ENCODE results near the gene FAIM. TPM values are rescaled to one million over a fixed set of nuclear protein-coding genes. Genes with fewer than 3 reads are reported as not detected.
"Not testable (repeated sequence)": the region's sequence is repeated elsewhere in the genome, so short reads cannot be mapped to it uniquely, and the experiment has no call there.

Gene FAIM
- total and polyA plus RNA-seq, 2 donors (not counting 3 experiments of a cell fraction or from before 2014, with no cell fraction given), result 2.3 to 11.9 TPM

- no peak for TF ChIP-seq POLR2A (IDR thresholded peaks at IDR 0.05; ENCODE audit: low read depth, low read length)
- TF ChIP-seq POLR2AphosphoS5 (IDR thresholded peaks at IDR 0.05; ENCODE audit: insufficient read depth, low read depth, low read length), result no peak
- no peak for TF ChIP-seq CTCF (IDR thresholded peaks at IDR 0.05; ENCODE audit: extremely low read depth in 1 of 2, insufficient read depth in 1 of 2, low read depth in 1 of 2, low read length in 2 of 2)
- TF ChIP-seq GATA2 (IDR thresholded peaks at IDR 0.05; ENCODE audit: insufficient read depth, insufficient read length, low read depth, low read length), result no peak
- DNase-seq (ENCODE audit: low read depth, low spot score) (no peak), FAIRE-seq (no peak)
- Histone ChIP-seq H3K9me3 (replicated peaks; ENCODE audit: control insufficient read depth, insufficient read depth, low read length) (no peaks in the 10 kb centered on the region), H3K4me3 (replicated peaks in 1 of 3; ENCODE audit: insufficient read depth in 1 of 3, low read depth in 1 of 3, low read length in 3 of 3) (no peak overlapping the region), H3K27ac (ENCODE audit: insufficient read depth, low read depth, low read length) (no peak overlapping the region), H3K27me3 (ENCODE audit: control insufficient read depth in 2 of 2, insufficient read depth in 2 of 2, low read length in 2 of 2) (no peaks in the 10 kb centered on the region), H2AFZ (ENCODE audit: low read depth, low read length) (no peak overlapping the region), H4K20me1 (replicated peaks; ENCODE audit: control insufficient read depth, extremely low read depth, insufficient read depth, low read length) (no peaks in the 10 kb centered on the region), H3K9me1 (replicated peaks; ENCODE audit: control insufficient read depth, extremely low read depth, insufficient read depth, low read length) (no peaks in the 10 kb centered on the region), H3K4me1 (ENCODE audit: control insufficient read depth, extremely low read depth, insufficient read depth, low read length) (no peaks in the 10 kb centered on the region), H3K36me3 (ENCODE audit: control insufficient read depth in 2 of 2, extremely low read depth in 1 of 2, insufficient read depth in 2 of 2, low read length in 2 of 2) (no peaks in the 10 kb centered on the region), H3K4me2 (ENCODE audit: insufficient read depth, low read length) (no peak overlapping the region), H3K79me2 (ENCODE audit: control insufficient read depth, insufficient read depth, low read length) (no peaks in the 10 kb centered on the region), H3K9ac (replicated peaks; ENCODE audit: extremely low read depth, insufficient read depth, low read length) (no peak overlapping the region)
- ChIA-PET CTCF (interaction anchor here (4.3 to 4.9 kb wide), 2 partner anchors 317 to 325 kb away, joined by 30 to 43 read pairs; no protein-coding TSS in a partner anchor), POLR2A (no interaction called here)
- no TSS peak for BruUV-seq (replicated peaks)
- dilution Hi-C loops (cut with MboI; ENCODE audit: extremely low pct_ligation_motif_present, low sequenced_read_pairs) (no loop called here), intact Hi-C loops (cut with micrococcal nuclease) (loop anchor here (10.0 kb wide), 1 partner anchor 264 kb away; no protein-coding TSS in a partner anchor)
Observed at GRCh38 chr3:138598534-138598933, 10.0 kb upstream of the FAIM start.

DNA sequence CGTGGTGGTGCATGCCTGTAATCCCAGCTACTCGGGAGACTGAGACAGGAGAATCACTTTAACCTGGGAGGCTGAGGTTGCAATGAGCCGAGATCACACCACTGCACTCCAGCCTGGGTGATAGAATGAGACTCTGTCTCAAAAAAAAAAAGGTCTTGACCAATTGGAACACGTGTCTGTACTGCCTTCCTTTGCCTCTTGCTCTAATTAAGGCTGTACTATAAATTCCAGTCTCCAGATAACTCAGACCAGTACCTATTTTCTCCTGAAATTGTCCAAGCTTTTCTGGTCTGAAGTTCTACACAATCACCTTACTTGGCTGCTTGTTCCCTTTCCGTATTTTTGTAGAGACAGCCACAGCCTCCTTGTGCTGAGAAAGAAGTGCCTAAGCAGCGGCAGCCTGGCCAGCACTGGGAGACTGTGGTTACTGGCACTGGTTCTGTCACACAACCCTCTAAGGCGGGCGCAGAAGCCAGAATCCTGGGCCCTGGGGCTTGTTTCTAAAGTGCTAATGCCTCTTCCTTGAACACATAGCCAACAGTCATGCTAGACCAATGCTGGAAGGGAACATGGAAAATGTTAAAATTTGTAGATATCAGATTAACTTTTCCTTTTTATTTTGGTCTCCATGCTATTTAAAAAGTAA is 8.3 kb upstream of the FAIM start:
- no peak for DNase-seq (ENCODE audit: low read depth, low spot score)
- no TSS peak for BruUV-seq (replicated peaks)
- TF ChIP-seq GATA2 (IDR thresholded peaks at IDR 0.05; ENCODE audit: insufficient read depth, insufficient read length, low read depth, low read length), result no peak
- TF ChIP-seq MAX (IDR thresholded peaks at IDR 0.05; ENCODE audit: insufficient read depth, insufficient read length), result no peak
- TF ChIP-seq POLR2AphosphoS5 (IDR thresholded peaks at IDR 0.05; ENCODE audit: insufficient read depth, low read depth, low read length), result no peak
- no peak for TF ChIP-seq EZH2 (IDR thresholded peaks at IDR 0.05; ENCODE audit: borderline replicate concordance, low read depth, low read length, severe bottlenecking)
- no peak for TF ChIP-seq FOS (IDR thresholded peaks at IDR 0.05; ENCODE audit: borderline replicate concordance, insufficient read depth, low read length)
- FAIRE-seq, result no peak
- no peaks in the 10 kb centered on the region for H3K9me3 ChIP-seq (replicated peaks; ENCODE audit: control insufficient read depth, insufficient read depth, low read length)
- no peak overlapping the region for H2AFZ ChIP-seq (ENCODE audit: low read depth, low read length)
- H3K9ac ChIP-seq (replicated peaks; ENCODE audit: extremely low read depth, insufficient read depth, low read length), result no peak overlapping the region
- dilution Hi-C loops (cut with MboI; ENCODE audit: extremely low pct_ligation_motif_present, low sequenced_read_pairs) (no loop called here), intact Hi-C loops (cut with micrococcal nuclease) (no loop called here)
- H3K27me3 ChIP-seq (ENCODE audit: control insufficient read depth in 2 of 2, insufficient read depth in 2 of 2, low read length in 2 of 2), result no peaks in the 10 kb centered on the region
- H3K4me2 ChIP-seq (ENCODE audit: insufficient read depth, low read length), result no peak overlapping the region
- H3K36me3 ChIP-seq (ENCODE audit: control insufficient read depth in 2 of 2, extremely low read depth in 1 of 2, insufficient read depth in 2 of 2, low read length in 2 of 2), result no peaks in the 10 kb centered on the region
- no peaks in the 10 kb centered on the region for H3K79me2 ChIP-seq (ENCODE audit: control insufficient read depth, insufficient read depth, low read length)
- CTCF ChIA-PET, result interaction anchor here (4.3 to 4.9 kb wide), 2 partner anchors 316 to 323 kb away, joined by 30 to 43 read pairs; no protein-coding TSS in a partner anchor
- H3K27ac ChIP-seq (ENCODE audit: insufficient read depth, low read depth, low read length), result no peak overlapping the region
- POLR2A ChIA-PET, result no interaction called here
- no peaks in the 10 kb centered on the region for H4K20me1 ChIP-seq (replicated peaks; ENCODE audit: control insufficient read depth, extremely low read depth, insufficient read depth, low read length)
- no peaks in the 10 kb centered on the region for H3K4me1 ChIP-seq (ENCODE audit: control insufficient read depth, extremely low read depth, insufficient read depth, low read length)
- H3K4me3 ChIP-seq (replicated peaks in 1 of 3; ENCODE audit: insufficient read depth in 1 of 3, low read depth in 1 of 3, low read length in 3 of 3), result no peak overlapping the region
- H3K9me1 ChIP-seq (replicated peaks; ENCODE audit: control insufficient read depth, extremely low read depth, insufficient read depth, low read length), result no peaks in the 10 kb centered on the region

DNA sequence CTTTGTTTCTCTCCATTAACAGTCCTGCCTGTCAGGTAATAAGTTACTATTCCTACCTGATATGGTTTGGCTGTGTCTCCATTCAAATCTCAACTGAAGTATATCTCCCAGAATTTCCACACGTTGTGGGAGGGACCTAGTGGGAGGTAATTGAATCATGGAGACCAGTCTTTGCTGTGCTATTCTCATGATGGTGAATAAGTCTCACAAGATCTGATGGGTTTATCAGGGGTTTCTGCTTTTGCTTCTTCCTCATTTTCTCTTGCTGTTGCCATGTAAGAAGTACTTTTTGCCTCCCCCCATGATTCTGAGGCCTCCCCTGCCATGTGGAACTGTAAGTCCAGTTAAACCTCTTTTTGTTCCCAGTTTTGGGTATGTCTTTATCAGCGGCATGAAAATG is 6.9 kb upstream of the FAIM start:
- CTCF ChIA-PET, result interaction anchor here (4.3 to 4.9 kb wide), 2 partner anchors 314 to 322 kb away, joined by 30 to 43 read pairs; no protein-coding TSS in a partner anchor
- FAIRE-seq; H2AFZ ChIP-seq (ENCODE audit: low read depth, low read length); BruUV-seq (replicated peaks); H3K4me3 ChIP-seq (replicated peaks in 1 of 3; ENCODE audit: insufficient read depth in 1 of 3, low read depth in 1 of 3, low read length in 3 of 3); DNase-seq (ENCODE audit: low read depth, low spot score); H3K4me1 ChIP-seq (ENCODE audit: control insufficient read depth, extremely low read depth, insufficient read depth, low read length); H3K27me3 ChIP-seq (ENCODE audit: control insufficient read depth in 2 of 2, insufficient read depth in 2 of 2, low read length in 2 of 2); H3K9me3 ChIP-seq (replicated peaks; ENCODE audit: control insufficient read depth, insufficient read depth, low read length); H4K20me1 ChIP-seq (replicated peaks; ENCODE audit: control insufficient read depth, extremely low read depth, insufficient read depth, low read length); dilution Hi-C loops (cut with MboI; ENCODE audit: extremely low pct_ligation_motif_present, low sequenced_read_pairs); H3K27ac ChIP-seq (ENCODE audit: insufficient read depth, low read depth, low read length); H3K79me2 ChIP-seq (ENCODE audit: control insufficient read depth, insufficient read depth, low read length); H3K9me1 ChIP-seq (replicated peaks; ENCODE audit: control insufficient read depth, extremely low read depth, insufficient read depth, low read length); H3K36me3 ChIP-seq (ENCODE audit: control insufficient read depth in 2 of 2, extremely low read depth in 1 of 2, insufficient read depth in 2 of 2, low read length in 2 of 2); H3K4me2 ChIP-seq (ENCODE audit: insufficient read depth, low read length); POLR2A ChIA-PET; intact Hi-C loops (cut with micrococcal nuclease); H3K9ac ChIP-seq (replicated peaks; ENCODE audit: extremely low read depth, insufficient read depth, low read length): not testable (repeated sequence)

All from endothelial cell of umbilical vein (primary cell).